Esophagus squamous epithelium (tissue), 5 donors: ENCODE results near the gene UTP11. TPM values are rescaled to one million over a fixed set of nuclear protein-coding genes. Genes with fewer than 3 reads are reported as not detected.

Experiments
- DNase-seq: peaks from one replicate; lab custom pipeline; 2025; lab: John Stamatoyannopoulos, UW
- H3K27ac ChIP-seq, 4 donors: fragments of 200-600 bp; sonication (generic); one replicate each; pipeline ENCODE4 v1.5.1; 2016 to 2019; ENCODE audit warnings: mild to moderate bottlenecking in 1 of 4
- H3K27me3 ChIP-seq, 4 donors: fragments of 200-600 bp; sonication (generic); 1 replicate in 3 of 4; 2 replicates in 1 of 4; pipeline versions ENCODE4 v1.5.1 to v1.6.0; 2017 to 2021; ENCODE audit warnings: antibody characterized with exemption in 1 of 4
- H3K36me3 ChIP-seq, 3 donors: fragments of 200-600 bp; sonication (generic); one replicate each; pipeline ENCODE4 v1.5.1; 2016 to 2019
- H3K4me1 ChIP-seq, 3 donors: fragments of 200-600 bp; sonication (generic); one replicate each; pipeline ENCODE4 v1.5.1; 2017 to 2019
- H3K4me3 ChIP-seq, 4 donors: fragments of 200-600 bp; sonication (generic); 1 replicate in 3 of 4; 2 replicates in 1 of 4; pipeline ENCODE4 v1.5.1; 2016 to 2019; ENCODE audit warnings: mild to moderate bottlenecking in 2 of 4, moderate library complexity in 1 of 4
- H3K9me3 ChIP-seq, 3 donors: fragments of 200-600 bp; sonication (generic); one replicate each; pipeline ENCODE4 v1.5.1; 2016 to 2019
- POLR2A ChIP-seq, 4 donors: fragments of 450-650 bp; IDR thresholded peaks; one replicate each; pipeline ENCODE4 v1.6.1; 2017; ENCODE audit warnings: antibody characterized with exemption in 4 of 4, mild to moderate bottlenecking in 4 of 4, moderate library complexity in 3 of 4
- WGBS, 2 donors: methylation state at CpG; one replicate each; pipeline ENCODE4 v1.1.5; 2018; 5-methylcytosine and 5-hydroxymethylcytosine counted together
- intact Hi-C: fragments of 100-400 bp; cut with DNase I; formaldehyde crosslinking; loops from one replicate; pipeline ENCODE4 v1.15.0; 2022
- total RNA-seq, 4 donors: library from RNA; depleted of rRNA; stranded (reverse); fragments of >200 nt; gene quantifications; one replicate each; pipeline ENCODE4 v1.1.0, GENCODE V29; 2016
- TF ChIP-seq, protein P1 (sequence below), 6 experiments: fragments of 450-650 bp in 4 of 6; fragments of 200-600 bp in 2 of 6; sonication (generic) in 2 of 6; IDR thresholded peaks; one replicate each; pipeline ENCODE4 v1.5.1; 2016 to 2019; ENCODE audit warnings: antibody characterized with exemption in 6 of 6, mild to moderate bottlenecking in 4 of 6, moderate library complexity in 4 of 6
- donor health status: DM: yes; HTN: yes; CAD: no.

The UTP11 gene
- total RNA-seq, 4 donors from 2014 or later: 38.5 to 71.5 (median 54.5) TPM

DNA sequence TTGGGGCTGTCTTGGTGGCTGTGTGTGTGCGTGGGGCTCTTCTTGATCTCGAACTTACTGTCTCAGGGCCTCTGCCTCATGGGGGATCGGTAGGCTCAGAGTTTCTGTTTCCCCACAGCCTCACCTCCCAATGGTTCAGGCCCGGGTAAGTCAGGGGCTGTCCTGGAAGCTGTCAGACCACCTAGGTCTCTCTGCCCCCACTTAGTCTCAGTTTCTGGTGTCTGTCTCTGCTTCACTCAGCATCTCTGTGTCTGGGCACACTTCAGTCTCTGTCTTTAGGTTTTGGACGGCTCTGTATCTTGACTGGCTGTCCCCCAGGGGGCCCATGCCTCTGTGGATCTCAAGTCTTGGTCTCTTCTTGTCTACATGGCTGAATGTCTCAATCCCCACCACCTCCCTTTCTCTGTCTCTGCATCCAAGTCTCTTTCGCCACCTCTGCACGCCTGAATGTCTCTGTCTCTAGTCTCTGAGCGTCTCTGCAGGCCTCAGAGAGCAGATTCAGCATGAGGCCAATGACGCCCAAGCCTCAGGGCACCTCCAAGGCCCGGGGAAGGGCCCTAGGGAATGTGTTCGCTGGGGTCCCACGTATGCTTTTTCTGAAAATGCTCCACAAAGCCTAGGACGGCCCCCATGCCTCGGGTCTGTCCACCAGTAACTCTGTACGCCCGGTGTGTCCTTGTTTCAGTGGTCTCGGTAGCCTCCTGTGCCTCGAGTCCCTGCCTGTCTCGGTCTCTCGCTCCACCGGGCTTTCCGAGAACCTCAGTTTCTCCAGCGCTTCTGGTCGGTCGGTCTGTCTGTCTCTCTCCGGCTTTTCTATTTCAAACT lies 8.0 kb upstream of the UTP11 start:
- DNase-seq: no peak
- Histone ChIP-seq H3K9me3 (no peaks in the 10 kb centered on the region), H3K4me3 (peak overlapping the region; percentile 56 to 85 (median 72)), H3K27ac (peak overlapping the region; percentile 73 to 93 (median 87)), H3K36me3 (no peaks in the 10 kb centered on the region), H3K27me3 (no peaks in the 10 kb centered on the region), H3K4me1 (peaks cover 32 to 66% (median 42%) of the 10 kb centered on the region in 3 donors)
- intact Hi-C loops: no loop called here
- TF ChIP-seq, protein P1, sequence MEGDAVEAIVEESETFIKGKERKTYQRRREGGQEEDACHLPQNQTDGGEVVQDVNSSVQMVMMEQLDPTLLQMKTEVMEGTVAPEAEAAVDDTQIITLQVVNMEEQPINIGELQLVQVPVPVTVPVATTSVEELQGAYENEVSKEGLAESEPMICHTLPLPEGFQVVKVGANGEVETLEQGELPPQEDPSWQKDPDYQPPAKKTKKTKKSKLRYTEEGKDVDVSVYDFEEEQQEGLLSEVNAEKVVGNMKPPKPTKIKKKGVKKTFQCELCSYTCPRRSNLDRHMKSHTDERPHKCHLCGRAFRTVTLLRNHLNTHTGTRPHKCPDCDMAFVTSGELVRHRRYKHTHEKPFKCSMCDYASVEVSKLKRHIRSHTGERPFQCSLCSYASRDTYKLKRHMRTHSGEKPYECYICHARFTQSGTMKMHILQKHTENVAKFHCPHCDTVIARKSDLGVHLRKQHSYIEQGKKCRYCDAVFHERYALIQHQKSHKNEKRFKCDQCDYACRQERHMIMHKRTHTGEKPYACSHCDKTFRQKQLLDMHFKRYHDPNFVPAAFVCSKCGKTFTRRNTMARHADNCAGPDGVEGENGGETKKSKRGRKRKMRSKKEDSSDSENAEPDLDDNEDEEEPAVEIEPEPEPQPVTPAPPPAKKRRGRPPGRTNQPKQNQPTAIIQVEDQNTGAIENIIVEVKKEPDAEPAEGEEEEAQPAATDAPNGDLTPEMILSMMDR (IDR thresholded peaks at IDR 0.05): no peak
- no peak for TF ChIP-seq POLR2A (IDR thresholded peaks at IDR 0.05)
- WGBS, 2 donors: 2 to 3% methylated on average over 19 to 25 of the region's 26 CpGs

DNA sequence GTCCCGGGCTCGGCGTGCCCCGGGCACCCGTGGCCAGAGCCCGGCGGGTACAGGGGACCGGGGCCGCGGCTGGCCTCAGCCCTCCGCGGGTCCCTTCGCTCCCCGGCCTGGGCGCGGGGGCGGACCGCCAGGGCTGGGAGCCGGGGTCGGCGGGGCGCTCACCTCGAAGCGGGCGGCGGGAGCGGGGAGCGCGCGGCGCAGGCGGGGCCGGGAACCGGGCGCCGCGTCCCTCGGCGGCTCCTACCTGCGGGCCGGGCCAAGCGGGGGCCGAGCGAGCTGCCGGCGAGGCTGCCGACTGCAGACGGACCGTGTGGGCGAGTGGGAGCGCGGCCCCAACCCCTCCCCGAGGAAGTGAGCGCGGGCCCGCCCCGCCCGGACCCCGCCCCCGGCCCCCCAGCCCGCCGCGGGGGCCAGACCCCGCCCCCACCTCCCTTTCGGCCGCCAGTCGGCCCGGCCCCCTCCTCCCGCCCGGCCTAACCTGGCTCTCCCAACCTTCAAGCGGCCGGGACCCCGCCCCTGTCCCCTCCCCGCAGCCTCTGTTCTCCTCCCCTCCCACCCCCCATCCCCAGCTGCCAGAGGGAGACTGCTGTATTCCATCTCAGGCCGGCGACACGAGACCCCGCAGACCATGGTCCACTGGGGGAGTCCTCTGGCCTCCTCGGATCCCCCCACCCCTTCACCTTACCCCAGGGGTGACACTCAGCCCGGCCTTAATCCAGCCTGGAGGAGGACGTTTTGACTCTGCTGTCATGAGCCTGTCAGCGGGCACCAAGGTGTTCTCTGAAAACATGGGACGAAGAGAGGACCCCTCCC lies 7.1 kb upstream of the UTP11 start, which contains the start of gene FHL3:
Gene FHL3, minus strand, starts transcription at position 320 of the 813 bp plus-strand sequence. CDS start 6,102 bp downstream, outside the sequence.
- DNase-seq: no peak
- H3K4me3 ChIP-seq: peak within 1 kb of the TSS; percentile 56 to 85 (median 72)

DNA sequence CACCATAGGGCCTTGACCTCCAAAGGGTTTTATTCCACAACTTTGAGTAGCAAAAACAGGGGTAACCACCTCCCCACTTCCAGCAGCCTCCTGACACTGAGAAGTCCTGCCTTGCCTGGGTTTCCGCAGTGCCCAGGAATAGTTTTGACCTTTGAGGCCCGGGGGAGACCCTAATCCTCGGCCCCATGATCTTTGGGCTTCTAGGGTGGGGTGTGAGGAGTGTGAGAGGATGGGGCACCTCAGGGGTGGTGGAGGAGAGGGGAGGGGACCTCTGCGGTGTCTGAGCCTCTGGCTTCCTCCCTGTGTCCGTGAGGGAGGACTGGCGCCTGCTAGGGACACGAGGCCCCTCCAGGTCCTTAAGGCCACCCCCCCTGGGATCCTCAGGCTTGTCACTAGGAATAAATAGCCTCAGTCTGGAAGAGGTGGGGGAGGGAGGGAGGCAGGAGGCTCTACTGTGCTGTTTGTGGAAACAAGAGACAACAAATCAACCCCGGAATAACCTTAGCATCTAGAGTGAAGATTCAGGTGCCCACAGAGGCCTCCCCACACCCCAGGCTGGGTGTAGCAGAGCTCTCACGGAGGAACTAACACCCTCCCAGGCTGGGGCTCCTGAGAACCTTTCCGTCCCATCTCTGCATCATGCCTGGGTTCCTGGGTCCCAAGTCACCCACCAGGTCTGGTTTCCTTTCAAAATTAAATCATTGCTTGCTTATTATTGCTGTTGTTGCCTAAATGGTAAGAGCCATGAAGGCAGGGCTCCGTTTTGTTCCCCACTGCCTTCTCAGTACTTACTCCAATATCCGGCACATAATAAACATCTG lies 6.3 kb upstream of the UTP11 start:
- Histone ChIP-seq H3K27me3 (no peaks in the 10 kb centered on the region), H3K27ac (peak overlapping the region; percentile 73 to 93 (median 87)), H3K4me1 (peaks cover 17 to 49% (median 25%) of the 10 kb centered on the region in 3 donors), H3K36me3 (no peaks in the 10 kb centered on the region), H3K4me3 (peak overlapping the region in 3 of 4 donors; percentile 60 to 85 (median 83)), H3K9me3 (no peaks in the 10 kb centered on the region)
- no peak for DNase-seq
- TF ChIP-seq, protein P1 (IDR thresholded peaks at IDR 0.05): no peak
- TF ChIP-seq POLR2A (IDR thresholded peaks at IDR 0.05): no peak
- 65 to 69% methylated on average over 4 to 9 of the region's 12 CpGs for WGBS, 2 donors
- intact Hi-C loops: no loop called here

More for the DNA sequence above, 7.1 kb upstream of the UTP11 start, which contains the start of gene FHL3:
- Histone ChIP-seq H3K4me1 (peaks cover 23 to 57% (median 33%) of the 10 kb centered on the region in 3 donors), H3K36me3 (no peaks in the 10 kb centered on the region), H3K27me3 (no peaks in the 10 kb centered on the region), H3K9me3 (no peaks in the 10 kb centered on the region), H3K27ac (peak within 1 kb of the TSS; percentile 73 to 93 (median 87))
- WGBS, 2 donors: 48 to 54% methylated on average over 2 to 4 of the region's 83 CpGs
- intact Hi-C loops: no loop called here
- TF ChIP-seq, protein P1 (IDR thresholded peaks at IDR 0.05): no peak
- TF ChIP-seq POLR2A (IDR thresholded peaks at IDR 0.05): peak in 2 of 4 donors; percentile 47 to 58

DNA sequence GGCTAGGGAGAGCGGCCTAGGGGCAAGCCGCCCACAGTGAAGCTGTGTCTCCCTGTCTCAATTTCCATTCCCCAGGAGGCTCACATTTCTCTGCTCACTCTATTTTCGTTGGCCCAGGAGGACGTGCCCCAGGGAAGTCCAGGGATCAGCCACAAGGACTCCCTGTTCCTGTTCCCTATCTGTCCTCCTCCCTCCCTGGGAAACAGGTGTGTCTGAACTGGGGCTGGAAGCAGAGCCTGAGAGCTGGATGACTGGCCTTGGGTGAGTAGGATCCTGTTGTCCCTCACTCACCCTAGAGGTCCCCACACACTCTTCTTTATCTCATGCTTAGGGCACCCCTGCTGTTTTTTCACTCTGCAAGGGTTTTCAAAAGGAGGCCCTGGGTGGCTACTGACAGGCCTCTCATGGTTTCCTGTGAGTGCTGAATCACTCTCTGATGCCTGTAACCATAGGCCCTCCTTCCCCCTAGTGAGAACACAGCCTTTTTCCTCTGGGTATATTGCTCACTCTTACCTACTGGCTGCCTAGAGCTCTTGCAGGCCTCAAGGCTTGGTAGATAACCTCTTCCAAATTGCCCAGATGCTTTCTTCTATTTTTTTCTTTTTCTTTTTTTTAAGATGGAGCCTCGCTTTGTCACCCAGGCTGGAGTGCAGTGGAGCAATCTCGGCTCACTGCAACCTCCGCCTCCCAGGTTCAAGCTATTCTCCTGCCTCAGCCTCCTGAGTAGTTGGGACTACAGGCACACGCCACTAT lies 3.3 kb upstream of the UTP11 start:
- H3K27ac ChIP-seq: peak overlapping the region in 2 of 4 donors; percentile 21 to 55
- H3K9me3 ChIP-seq: no peaks in the 10 kb centered on the region
- no peak overlapping the region for H3K4me3 ChIP-seq
- 73 to 80% methylated on average over 6 to 7 of the region's 8 CpGs for WGBS, 2 donors
- no peaks in the 10 kb centered on the region for H3K36me3 ChIP-seq
- intact Hi-C loops: no loop called here
- no peak for DNase-seq
- TF ChIP-seq, protein P1 (IDR thresholded peaks at IDR 0.05): no peak
- TF ChIP-seq POLR2A (IDR thresholded peaks at IDR 0.05): no peak
- H3K4me1 ChIP-seq: peaks cover 7 to 41% (median 18%) of the 10 kb centered on the region in 3 donors
- H3K27me3 ChIP-seq: no peaks in the 10 kb centered on the region
